ENCODE results near the gene TBXA2R. TPM values are rescaled to one million over a fixed set of nuclear protein-coding genes. Genes with fewer than 3 reads are reported as not detected.

TBXA2R gene
- total and polyA plus RNA-seq, 2 donors (not counting 3 experiments of a cell fraction or from before 2014, with no cell fraction given): 2.4 to 2.9 TPM

DNA sequence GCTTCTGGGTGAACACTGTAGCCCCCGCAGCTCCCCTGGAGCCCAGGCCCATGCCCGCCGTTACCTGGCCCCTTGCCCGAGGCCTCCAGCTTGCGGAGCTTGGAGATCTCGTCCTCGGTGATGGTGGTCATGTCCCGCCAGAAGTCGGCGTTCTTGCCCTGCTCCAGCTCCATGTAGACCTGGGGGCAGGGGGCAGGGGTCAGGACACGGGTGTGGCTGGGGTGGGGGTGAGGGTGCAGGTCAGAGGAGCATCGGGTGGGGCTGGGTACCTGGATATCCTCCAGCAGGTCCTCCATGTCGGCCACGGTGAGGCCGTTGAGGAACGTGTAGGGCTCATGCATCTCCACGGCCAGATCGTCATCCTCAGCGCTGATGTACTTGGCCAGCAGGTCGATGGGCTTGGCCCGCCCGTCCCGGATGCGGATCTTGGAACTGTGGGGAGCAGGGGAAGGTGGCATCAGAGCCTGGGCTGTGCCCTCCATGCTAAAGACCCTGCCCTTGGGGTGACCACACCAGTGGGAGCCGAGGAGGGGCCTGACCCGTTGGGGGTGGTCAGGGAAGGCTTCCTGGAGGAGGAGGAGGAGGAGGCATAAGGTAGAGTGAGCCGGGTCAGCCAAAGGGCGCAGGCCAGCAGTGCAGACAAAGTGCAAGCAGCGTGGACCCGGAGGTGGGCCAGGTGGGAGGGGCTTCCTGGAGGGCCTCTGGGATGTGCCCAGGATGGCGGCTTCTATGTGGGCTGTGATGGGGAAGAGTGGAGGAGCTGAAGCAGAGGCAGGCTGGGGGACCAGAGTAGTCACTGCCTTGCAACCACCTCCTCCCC lies 12.3 kb upstream of the TBXA2R start:
- DNase-seq (ENCODE audit: low read depth, low spot score): no peak

More for the DNA sequence above, 12.3 kb upstream of the TBXA2R start:
- Histone ChIP-seq H3K27me3 (ENCODE audit: control insufficient read depth in 2 of 2, insufficient read depth in 2 of 2, low read length in 2 of 2) (no peaks in the 10 kb centered on the region), H3K4me2 (ENCODE audit: insufficient read depth, low read length) (no peak overlapping the region), H3K4me3 (replicated peaks in 1 of 3; ENCODE audit: insufficient read depth in 1 of 3, low read depth in 1 of 3, low read length in 3 of 3) (no peak overlapping the region), H3K36me3 (ENCODE audit: control insufficient read depth in 2 of 2, extremely low read depth in 1 of 2, insufficient read depth in 2 of 2, low read length in 2 of 2) (peaks cover 0 to 25% of the 10 kb centered on the region in 2 experiments), H3K79me2 (ENCODE audit: control insufficient read depth, insufficient read depth, low read length) (no peaks in the 10 kb centered on the region), H2AFZ (ENCODE audit: low read depth, low read length) (no peak overlapping the region), H3K9me3 (replicated peaks; ENCODE audit: control insufficient read depth, insufficient read depth, low read length) (no peaks in the 10 kb centered on the region), H3K27ac (ENCODE audit: insufficient read depth, low read depth, low read length) (no peak overlapping the region), H3K4me1 (ENCODE audit: control insufficient read depth, extremely low read depth, insufficient read depth, low read length) (no peaks in the 10 kb centered on the region), H3K9ac (replicated peaks; ENCODE audit: extremely low read depth, insufficient read depth, low read length) (no peak overlapping the region), H4K20me1 (replicated peaks; ENCODE audit: control insufficient read depth, extremely low read depth, insufficient read depth, low read length) (no peaks in the 10 kb centered on the region), H3K9me1 (replicated peaks; ENCODE audit: control insufficient read depth, extremely low read depth, insufficient read depth, low read length) (no peaks in the 10 kb centered on the region)
- intact Hi-C loops (cut with micrococcal nuclease): loop anchor here (1.0 kb wide), 2 partner anchors 33 to 74 kb away; no protein-coding TSS in a partner anchor
- ChIA-PET CTCF (interaction anchor here (0.8 to 2.1 kb wide), 7 partner anchors 12 to 74 kb away, joined by 3 to 13 read pairs (median 5); partner anchors contain the start of genes GIPC3 and TBXA2R), POLR2A (no interaction called here)
- FAIRE-seq: no peak
- BruUV-seq (replicated peaks): no TSS peak
- dilution Hi-C loops (cut with MboI; ENCODE audit: extremely low pct_ligation_motif_present, low sequenced_read_pairs): no loop called here
- TF ChIP-seq, protein P1, sequence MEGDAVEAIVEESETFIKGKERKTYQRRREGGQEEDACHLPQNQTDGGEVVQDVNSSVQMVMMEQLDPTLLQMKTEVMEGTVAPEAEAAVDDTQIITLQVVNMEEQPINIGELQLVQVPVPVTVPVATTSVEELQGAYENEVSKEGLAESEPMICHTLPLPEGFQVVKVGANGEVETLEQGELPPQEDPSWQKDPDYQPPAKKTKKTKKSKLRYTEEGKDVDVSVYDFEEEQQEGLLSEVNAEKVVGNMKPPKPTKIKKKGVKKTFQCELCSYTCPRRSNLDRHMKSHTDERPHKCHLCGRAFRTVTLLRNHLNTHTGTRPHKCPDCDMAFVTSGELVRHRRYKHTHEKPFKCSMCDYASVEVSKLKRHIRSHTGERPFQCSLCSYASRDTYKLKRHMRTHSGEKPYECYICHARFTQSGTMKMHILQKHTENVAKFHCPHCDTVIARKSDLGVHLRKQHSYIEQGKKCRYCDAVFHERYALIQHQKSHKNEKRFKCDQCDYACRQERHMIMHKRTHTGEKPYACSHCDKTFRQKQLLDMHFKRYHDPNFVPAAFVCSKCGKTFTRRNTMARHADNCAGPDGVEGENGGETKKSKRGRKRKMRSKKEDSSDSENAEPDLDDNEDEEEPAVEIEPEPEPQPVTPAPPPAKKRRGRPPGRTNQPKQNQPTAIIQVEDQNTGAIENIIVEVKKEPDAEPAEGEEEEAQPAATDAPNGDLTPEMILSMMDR (IDR thresholded peaks at IDR 0.05; ENCODE audit: extremely low read depth in 1 of 2, insufficient read depth in 1 of 2, low read depth in 1 of 2, low read length in 2 of 2): no peak
- TF ChIP-seq GATA2 (IDR thresholded peaks at IDR 0.05; ENCODE audit: insufficient read depth, insufficient read length, low read depth, low read length) (no peak), EZH2 (IDR thresholded peaks at IDR 0.05; ENCODE audit: borderline replicate concordance, low read depth, low read length, severe bottlenecking) (no peak), MYC (IDR thresholded peaks at IDR 0.05; ENCODE audit: low read depth, low read length) (no peak), JUN (IDR thresholded peaks at IDR 0.05; ENCODE audit: borderline replicate concordance, insufficient read depth, insufficient read length, low read depth) (no peak), POLR2AphosphoS5 (IDR thresholded peaks at IDR 0.05; ENCODE audit: insufficient read depth, low read depth, low read length) (no peak), POLR2A (IDR thresholded peaks at IDR 0.05; ENCODE audit: low read depth, low read length) (no peak), FOS (IDR thresholded peaks at IDR 0.05; ENCODE audit: borderline replicate concordance, insufficient read depth, low read length) (no peak)
- TF ChIP-seq, protein P2, sequence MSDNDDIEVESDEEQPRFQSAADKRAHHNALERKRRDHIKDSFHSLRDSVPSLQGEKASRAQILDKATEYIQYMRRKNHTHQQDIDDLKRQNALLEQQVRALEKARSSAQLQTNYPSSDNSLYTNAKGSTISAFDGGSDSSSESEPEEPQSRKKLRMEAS (IDR thresholded peaks at IDR 0.05; ENCODE audit: insufficient read depth, insufficient read length): no peak

Data from endothelial cell of umbilical vein (primary cell).